ENCODE results near the gene C16orf92. TPM values are rescaled to one million over a fixed set of nuclear protein-coding genes. Genes with fewer than 3 reads are reported as not detected.

Gene C16orf92
- total and polyA plus RNA-seq, 2 of the 13 experiments (the other 11 are each of a cell fraction or from before 2014, with no cell fraction given), result not detected

DNA sequence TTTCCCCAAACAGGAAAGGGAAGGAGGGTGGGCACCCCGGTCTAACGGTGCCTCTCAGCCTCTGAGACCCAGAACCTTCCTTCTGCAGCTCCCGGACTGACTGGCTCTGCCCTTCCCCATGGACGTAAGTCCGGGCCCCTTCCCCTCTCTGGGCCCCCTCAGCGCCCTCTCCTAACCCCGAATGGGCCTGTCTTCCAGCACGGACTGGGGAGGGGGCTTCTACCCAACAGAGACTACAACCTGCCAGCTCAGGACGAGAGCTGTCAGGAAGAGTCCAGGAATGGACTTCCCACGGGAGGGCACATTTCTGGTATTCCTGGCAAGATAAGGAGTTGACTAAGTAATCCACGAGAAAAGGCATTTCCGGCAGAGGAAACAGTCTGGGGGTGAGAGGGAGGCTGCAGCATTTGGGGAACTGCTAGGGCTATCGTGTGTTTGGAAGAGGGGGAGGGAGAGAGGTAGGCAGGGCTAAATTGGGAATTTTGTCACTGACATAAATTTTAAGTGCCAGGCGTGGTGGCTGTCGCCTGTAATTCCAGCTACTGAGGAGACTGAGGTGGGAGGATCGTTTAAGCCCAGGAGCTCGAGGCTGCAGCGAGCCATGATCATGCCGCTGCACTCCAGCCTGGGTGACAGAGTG is 30.5 kb downstream of the C16orf92 start:
- H3K4me2 ChIP-seq (ENCODE audit: low read depth, low read length), result peak overlapping the region; percentile 96
- H3K36me3 ChIP-seq (replicated peaks in 1 of 2; ENCODE audit: control insufficient read depth in 1 of 2, insufficient read depth in 2 of 2, low read length in 2 of 2), result no peaks in the 10 kb centered on the region
- 4% methylated on average over 19 of the region's 19 CpGs for WGBS (ENCODE audit: low lambda C conversion rate)
- peak overlapping the region; percentile 51 for H3K9ac ChIP-seq (ENCODE audit: insufficient read depth, low read depth, low read length)
- FAIRE-seq (no peak), DNase-seq (ENCODE audit: low spot score) (no peak), ATAC-seq (peak; percentile 15)
- H3K9me3 ChIP-seq (ENCODE audit: low read length), result no peaks in the 10 kb centered on the region
- BruUV-seq (replicated peaks), result no TSS peak
- ChIA-PET POLR2A (interaction anchor here (1.0 to 5.6 kb wide), 5 partner anchors 11 to 238 kb away, joined by 3 to 66 read pairs (median 4); partner anchors contain the start of genes ALDOA, PAGR1, SEZ6L2 and TBX6), CTCF (ENCODE audit: low intra/inter-chr PET ratio, low total read pairs) (interaction anchor here (1.2 kb wide), 1 partner anchor 21 kb away, joined by 5 read pairs; no protein-coding TSS in a partner anchor)
- H2AFZ ChIP-seq (ENCODE audit: low read length), result no peak overlapping the region
- TF ChIP-seq, protein P1, sequence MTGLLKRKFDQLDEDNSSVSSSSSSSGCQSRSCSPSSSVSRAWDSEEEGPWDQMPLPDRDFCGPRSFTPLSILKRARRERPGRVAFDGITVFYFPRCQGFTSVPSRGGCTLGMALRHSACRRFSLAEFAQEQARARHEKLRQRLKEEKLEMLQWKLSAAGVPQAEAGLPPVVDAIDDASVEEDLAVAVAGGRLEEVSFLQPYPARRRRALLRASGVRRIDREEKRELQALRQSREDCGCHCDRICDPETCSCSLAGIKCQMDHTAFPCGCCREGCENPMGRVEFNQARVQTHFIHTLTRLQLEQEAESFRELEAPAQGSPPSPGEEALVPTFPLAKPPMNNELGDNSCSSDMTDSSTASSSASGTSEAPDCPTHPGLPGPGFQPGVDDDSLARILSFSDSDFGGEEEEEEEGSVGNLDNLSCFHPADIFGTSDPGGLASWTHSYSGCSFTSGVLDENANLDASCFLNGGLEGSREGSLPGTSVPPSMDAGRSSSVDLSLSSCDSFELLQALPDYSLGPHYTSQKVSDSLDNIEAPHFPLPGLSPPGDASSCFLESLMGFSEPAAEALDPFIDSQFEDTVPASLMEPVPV (CRISPR knock-in tag; IDR thresholded peaks at IDR 0.05), result no peak
- TF ChIP-seq U2AF2 (IDR thresholded peaks at IDR 0.05; ENCODE audit: low read depth, low read length), result 0 out of 2 replicates have a peak, but pooled peaks have one; percentile 3
- TF ChIP-seq ZFP36L1 (CRISPR knock-in tag; IDR thresholded peaks at IDR 0.05), result no peak
- TF ChIP-seq SRSF1 (optimal IDR thresholded peaks at IDR 0.05; ENCODE audit: low read depth, low read length), result peak; percentile 3
- TF ChIP-seq, protein P2, sequence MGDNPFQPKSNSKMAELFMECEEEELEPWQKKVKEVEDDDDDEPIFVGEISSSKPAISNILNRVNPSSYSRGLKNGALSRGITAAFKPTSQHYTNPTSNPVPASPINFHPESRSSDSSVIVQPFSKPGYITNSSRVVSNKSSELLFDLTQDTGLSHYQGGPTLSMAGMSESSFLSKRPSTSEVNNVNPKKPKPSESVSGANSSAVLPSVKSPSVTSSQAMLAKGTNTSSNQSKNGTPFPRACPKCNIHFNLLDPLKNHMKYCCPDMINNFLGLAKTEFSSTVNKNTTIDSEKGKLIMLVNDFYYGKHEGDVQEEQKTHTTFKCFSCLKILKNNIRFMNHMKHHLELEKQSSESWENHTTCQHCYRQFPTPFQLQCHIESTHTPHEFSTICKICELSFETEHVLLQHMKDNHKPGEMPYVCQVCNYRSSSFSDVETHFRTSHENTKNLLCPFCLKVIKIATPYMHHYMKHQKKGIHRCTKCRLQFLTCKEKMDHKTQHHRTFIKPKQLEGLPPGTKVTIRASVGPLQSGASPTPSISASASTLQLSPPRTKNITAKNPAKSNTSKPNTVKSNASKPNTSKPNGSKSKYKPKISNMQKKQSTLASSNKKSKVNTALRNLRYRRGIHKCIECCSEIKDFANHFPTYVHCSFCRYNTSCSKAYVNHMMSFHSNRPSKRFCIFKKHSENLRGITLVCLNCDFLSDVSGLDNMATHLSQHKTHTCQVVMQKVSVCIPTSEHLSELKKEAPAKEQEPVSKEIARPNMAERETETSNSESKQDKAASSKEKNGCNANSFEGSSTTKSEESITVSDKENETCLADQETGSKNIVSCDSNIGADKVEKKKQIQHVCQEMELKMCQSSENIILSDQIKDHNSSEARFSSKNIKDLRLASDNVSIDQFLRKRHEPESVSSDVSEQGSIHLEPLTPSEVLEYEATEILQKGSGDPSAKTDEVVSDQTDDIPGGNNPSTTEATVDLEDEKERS (CRISPR knock-in tag; IDR thresholded peaks at IDR 0.05), result 0 out of 2 replicates have a peak, but pooled peaks have one; percentile 25
- 0 out of 2 replicates have a peak, but pooled peaks have one; percentile 59 for TF ChIP-seq SNAI1 (CRISPR knock-in tag; IDR thresholded peaks at IDR 0.05; ENCODE audit: borderline replicate concordance)
- TF ChIP-seq, protein P3, sequence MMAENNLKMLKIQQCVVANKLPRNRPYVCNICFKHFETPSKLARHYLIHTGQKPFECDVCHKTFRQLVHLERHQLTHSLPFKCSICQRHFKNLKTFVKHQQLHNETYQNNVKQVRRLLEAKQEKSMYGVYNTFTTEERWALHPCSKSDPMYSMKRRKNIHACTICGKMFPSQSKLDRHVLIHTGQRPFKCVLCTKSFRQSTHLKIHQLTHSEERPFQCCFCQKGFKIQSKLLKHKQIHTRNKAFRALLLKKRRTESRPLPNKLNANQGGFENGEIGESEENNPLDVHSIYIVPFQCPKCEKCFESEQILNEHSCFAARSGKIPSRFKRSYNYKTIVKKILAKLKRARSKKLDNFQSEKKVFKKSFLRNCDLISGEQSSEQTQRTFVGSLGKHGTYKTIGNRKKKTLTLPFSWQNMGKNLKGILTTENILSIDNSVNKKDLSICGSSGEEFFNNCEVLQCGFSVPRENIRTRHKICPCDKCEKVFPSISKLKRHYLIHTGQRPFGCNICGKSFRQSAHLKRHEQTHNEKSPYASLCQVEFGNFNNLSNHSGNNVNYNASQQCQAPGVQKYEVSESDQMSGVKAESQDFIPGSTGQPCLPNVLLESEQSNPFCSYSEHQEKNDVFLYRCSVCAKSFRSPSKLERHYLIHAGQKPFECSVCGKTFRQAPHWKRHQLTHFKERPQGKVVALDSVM (CRISPR knock-in tag; IDR thresholded peaks at IDR 0.05), result peak; percentile 51; the same call in 1 of the 2 replicates
- TF ChIP-seq PITX1 (CRISPR knock-in tag; IDR thresholded peaks at IDR 0.05), result 0 out of 2 replicates have a peak, but pooled peaks have one; percentile 24
- TF ChIP-seq ZNF709 (CRISPR knock-in tag; IDR thresholded peaks at IDR 0.05), result no peak
- H3K27me3 ChIP-seq (ENCODE audit: control insufficient read depth in 1 of 2, insufficient read depth in 2 of 2, low read length in 2 of 2), result peaks cover 0 to 7% of the 10 kb centered on the region in 2 experiments; a peak in 2 of 5 replicates
- no peaks in the 10 kb centered on the region for H3K79me2 ChIP-seq (ENCODE audit: insufficient read depth, low read length)
- H3K27ac ChIP-seq (ENCODE audit: extremely low read length, insufficient read depth, low read length), result no peak overlapping the region
- peak overlapping the region; percentile 63 to 77 (median 75) for H3K4me3 ChIP-seq (replicated peaks in 1 of 3; ENCODE audit: insufficient read depth in 1 of 3, low read depth in 2 of 3, low read length in 3 of 3)
- in situ Hi-C loops (cut with HindIII; ENCODE audit: extremely low pct_ligation_motif_present, low pct_unique_long_range_greater_than_20kb), result no loop called here
- peaks cover 26% of the 10 kb centered on the region for H3K4me1 ChIP-seq (ENCODE audit: insufficient read depth, low read length)
- no peaks in the 10 kb centered on the region for H4K20me1 ChIP-seq (ENCODE audit: insufficient read depth, low read length)
- intact Hi-C loops (cut with micrococcal nuclease; ENCODE audit: unreplicated experiment), result no loop called here
